DMS 273 (cell line): ENCODE data around the gene ZRANB1.

Experiments
- DNase-seq: peaks from one replicate; lab custom pipeline; 2025; ENCODE audit not compliant: unreplicated experiment; lab: John Stamatoyannopoulos, UW

The ZRANB1 gene

DNA sequence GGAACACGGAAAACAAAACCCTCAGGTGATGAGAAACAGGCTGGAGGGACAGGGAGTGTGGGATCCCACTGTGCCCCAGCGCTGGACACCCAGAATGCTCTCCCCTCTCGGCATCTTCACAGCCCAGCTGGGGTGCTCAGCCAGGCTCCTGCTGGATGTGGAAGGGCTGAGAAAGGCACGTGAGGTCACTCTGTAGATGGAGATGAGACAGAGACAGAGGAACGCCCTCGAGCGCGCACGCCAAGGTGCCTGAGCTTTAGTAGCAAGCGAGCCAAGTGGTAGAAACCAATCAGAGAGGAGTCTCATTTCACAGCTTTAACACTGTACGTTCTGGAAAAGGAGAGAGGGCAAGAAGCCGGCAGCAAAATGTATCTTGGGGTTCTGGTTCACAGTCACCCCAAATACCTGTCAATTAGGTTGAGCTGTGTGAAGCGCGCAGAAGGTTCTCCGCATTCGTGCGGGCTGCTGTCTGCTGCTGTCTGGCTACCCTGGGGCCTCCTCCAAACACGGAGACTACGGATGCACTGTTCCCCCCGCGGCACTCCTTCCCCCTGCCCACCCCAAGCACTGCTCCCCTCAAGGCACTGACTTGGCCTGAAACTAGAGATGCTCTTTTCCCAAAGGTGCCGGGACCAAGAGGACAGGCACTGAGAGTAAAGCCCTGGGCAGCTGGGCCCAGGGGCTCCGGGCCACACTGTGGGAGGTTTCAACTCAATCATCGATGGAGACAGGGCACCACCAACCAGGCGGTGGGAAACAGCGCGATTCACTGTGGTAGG lies 91.4 kb downstream of the ZRANB1 start:
- no peak for DNase-seq

DNA sequence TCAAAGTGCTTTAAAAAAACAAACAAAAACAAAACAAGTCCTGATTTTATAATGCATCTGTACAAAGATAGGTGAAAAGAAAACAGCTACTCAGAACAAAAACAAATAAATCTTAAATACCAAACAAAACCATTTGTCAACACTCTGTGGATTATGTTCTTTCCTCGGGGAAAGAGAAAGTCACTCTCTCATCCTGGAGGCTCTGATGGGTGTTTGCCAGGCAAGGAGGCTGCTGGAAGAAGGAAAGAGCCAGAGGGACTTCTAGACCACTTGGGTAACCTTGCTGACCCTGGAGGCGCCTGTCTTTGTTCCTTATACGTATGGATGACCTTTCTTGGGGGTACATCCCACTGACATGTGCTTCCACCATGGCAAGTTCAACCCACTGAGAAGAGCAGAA lies 92.8 kb downstream of the ZRANB1 start:
- no peak for DNase-seq

DNA sequence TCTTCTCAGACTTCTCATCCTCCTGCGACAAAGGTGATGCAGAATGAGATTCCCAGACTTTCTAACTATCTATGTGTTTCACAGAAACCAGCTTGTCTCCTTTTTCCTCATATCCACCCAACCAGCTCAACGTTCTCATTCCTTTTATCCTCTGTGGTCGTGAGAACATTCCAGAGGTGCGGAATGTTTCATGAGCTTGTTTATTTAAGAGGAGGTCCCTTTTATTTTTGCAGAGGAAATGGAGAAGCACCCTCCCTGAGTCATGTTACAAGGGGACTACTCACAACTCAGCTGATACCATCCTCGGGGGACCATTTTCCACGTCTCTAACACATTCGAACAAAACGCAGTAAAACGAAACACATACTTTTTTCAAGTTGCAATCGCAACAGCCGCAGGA lies 93.2 kb downstream of the ZRANB1 start:
- no peak for DNase-seq

DNA sequence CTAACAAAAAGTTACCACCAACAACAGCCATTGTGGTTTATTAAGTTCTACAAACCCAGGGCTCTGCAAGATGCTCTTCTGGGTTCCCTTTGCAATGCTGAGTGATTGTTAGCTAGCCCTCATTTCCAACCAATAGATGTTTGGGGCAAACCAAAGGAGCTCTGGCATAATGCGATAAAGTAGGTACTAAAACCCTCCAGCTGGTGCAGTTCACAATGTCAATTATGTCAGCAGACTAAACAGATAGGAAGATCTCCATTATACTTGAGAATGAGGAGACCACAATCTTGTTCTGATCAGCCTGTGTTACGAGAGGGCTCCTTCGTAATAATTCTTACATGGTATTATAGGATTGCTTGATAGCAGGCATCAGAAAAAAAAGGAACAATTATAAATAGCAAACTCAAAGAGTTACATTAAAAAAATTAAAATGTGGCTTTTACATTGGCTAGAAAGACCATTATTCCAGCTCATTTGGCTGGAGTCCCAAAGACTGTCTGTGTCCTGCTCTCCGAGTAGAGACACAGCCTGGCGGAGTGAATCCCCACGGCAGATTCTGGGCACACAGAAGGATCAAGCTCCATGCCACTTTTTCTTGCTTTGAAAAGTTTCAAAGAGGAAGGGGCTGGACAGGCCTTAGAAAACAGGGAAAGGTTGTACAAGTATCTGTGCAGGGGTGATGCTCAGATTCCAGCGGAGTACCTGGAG lies 93.8 kb downstream of the ZRANB1 start:
- no peak for DNase-seq

GRCh38 chr10:125037145-125037877 lies 95.4 kb downstream of the ZRANB1 start:
- DNase-seq = no peak
